Activated CD4-positive, alpha-beta T cell treated with anti-CD3 and anti-CD28 coated beads, Interleukin-2, amount 50 U/mL, for 1 hour (primary cell): ENCODE measurements around the gene TRPM3.
"Not testable (repeated sequence)": the region's sequence is repeated elsewhere in the genome, so short reads cannot be mapped to it uniquely, and the experiment has no call there.

Experiments
- DNase-seq: peaks from one replicate; pipeline ENCODE4 v3.0.0-alpha.2; 2020

Gene TRPM3

GRCh38 chr9:70706797-70707196 is 414.6 kb downstream of the TRPM3 start:
- not testable (repeated sequence) for DNase-seq

DNA sequence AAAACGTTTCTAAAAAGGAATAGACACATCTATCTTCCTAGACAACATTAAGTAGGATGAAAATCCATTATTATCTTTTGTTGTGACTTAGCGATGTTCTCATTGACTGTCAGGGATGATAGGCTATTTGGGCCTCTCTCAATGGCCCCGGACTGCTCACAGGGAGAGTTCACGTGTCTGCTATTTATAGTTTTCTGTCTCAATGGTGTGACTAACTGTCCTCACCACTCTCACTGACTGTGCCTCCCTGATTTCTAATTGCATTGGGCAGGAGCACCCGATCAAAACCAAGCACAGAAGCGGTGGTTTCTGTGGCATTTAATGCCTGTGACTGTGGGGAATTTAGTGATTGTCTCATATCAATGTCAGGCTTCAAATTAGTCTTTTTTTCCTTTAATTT is 420.3 kb downstream of the TRPM3 start:
- no peak for DNase-seq

- no peak for DNase-seq
These were observed 424.6 kb downstream of the TRPM3 start for GRCh38 chr9:70696694-70697335.

DNA sequence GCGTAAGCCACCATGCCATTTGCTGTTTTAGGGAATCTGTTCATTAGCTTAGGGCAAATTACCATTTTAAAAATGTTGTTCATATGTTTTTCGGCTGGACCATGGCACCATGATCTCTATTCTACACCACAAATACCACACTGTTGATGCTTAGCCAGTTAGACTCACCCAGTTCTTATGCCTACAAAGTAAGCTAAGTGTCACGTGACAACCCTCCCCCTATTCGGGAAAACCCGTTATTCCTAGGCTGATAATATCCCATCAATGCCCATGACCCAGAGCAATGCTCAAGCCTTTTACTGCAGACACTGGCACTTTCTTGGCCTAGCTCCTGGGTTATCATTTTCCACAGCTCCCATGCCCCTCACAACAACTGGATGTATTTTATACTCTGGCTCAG is 426.7 kb downstream of the TRPM3 start:
- no peak for DNase-seq

DNA sequence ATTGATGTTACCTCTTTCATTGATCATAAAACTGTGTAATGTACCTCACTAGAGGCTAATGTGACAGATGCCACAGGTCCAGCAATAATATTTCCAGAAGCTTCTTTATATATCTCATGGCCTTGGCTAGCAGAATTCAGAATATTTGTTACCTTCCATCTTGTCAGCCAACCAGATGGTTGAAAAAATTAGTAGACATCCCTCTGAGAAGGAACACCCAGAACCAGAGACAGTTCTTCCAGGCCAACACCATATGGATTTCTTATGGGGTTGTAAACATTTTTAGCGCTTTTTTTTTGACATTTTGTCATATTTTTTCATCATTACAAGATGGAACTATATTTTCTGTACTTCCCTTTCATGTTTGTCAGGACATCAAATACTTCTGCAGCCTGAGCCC is 428.2 kb downstream of the TRPM3 start:
- DNase-seq: no peak

GRCh38 chr9:70692431-70692830 is 429.0 kb downstream of the TRPM3 start:
- DNase-seq: no peak

DNA sequence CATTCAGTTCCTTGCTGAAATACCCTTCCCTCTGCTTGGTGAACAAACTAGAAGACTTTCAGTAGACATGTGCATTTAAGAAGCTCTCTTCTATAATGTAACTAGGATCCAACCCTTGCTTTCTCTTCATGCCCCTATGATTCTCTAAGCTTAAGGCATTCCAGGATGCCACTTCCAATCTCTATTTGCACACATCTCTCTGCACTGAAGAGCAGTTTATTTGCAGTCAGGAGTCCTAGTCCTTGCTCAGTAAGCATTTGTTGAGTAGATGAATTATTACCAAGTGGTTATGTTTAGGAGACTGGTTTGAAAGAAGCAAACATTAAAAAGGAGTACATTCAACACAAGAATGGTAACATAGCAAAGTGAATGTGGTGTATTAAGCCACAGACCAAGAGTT is 432.7 kb downstream of the TRPM3 start:
- no peak for DNase-seq

DNA sequence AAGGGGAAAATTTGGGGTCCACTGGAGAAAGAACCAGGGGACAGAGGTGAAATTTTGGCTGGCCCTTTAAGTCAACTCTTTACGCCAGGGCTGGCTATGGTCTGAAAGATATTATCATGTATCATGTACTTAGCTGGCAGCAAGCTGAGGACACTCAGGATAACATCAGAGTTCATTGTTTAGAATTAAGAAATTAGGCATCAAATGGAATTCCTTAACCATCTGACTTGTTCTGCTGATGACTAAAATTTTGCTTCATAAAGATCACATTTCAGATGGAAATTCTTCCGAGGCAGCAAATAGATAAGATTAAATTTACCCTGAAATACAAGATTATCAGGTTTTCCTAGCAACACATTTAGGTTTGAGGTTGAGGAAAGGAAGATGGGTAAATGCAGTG is 437.6 kb downstream of the TRPM3 start:
- no peak for DNase-seq

DNA sequence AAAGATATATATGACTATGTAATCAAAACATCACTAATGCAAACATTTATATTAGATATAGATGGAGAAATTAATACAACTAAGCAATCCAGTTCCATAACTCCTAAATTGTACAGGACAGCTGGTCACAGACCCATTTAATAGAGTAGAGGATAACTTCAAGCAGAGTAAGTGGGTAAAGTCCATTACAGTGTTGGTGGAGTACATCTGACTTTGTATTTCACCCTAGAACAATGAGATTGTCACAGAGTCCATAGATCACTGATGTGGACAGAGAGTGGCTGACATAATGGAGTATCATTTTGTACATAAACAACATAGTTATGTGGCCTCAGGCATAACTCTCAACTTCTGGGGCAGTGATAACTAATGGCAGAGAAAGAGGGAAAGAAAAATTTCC is 439.1 kb downstream of the TRPM3 start:
- DNase-seq: no peak

- DNase-seq: no peak
These were observed 441.6 kb downstream of the TRPM3 start for GRCh38 chr9:70679845-70680244.

- DNase-seq: no peak
These were observed 443.3 kb downstream of the TRPM3 start for GRCh38 chr9:70678153-70678552.

DNA sequence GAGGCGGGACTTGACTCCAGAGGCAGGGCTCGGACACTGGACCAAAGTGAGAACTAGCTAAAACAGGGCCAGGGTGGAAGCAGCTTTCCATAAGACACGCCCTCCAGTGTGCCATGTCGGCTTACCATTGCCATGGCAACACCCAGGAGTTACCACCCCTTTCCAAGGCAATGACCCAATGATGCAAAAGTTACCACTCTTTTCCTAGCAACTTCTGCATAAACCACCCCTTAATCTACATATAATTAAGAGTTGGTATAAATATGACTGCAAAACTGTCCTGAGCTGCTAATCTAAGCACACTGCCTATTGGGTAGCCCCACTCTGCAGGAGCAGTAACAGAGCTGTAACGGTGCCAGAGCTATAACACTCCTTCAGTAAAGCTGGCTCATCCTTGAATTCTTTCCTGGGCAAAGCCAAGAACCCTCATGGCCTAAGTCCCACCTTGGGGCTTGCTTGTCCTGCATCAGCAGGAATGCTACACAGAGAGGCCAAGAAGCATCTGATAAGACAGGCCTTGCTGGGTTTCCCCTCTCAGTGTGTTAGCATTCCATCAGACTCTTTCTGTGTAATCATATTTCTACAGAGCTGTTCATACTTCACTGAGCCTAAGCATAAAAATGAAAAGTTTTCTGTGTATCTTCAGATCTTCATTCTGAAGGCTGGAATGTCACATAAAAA is 444.2 kb downstream of the TRPM3 start:
- no peak for DNase-seq

- no peak for DNase-seq
These were observed 445.5 kb downstream of the TRPM3 start for GRCh38 chr9:70675868-70676370.

GRCh38 chr9:70673844-70674243 is 447.6 kb downstream of the TRPM3 start:
- DNase-seq: no peak

DNA sequence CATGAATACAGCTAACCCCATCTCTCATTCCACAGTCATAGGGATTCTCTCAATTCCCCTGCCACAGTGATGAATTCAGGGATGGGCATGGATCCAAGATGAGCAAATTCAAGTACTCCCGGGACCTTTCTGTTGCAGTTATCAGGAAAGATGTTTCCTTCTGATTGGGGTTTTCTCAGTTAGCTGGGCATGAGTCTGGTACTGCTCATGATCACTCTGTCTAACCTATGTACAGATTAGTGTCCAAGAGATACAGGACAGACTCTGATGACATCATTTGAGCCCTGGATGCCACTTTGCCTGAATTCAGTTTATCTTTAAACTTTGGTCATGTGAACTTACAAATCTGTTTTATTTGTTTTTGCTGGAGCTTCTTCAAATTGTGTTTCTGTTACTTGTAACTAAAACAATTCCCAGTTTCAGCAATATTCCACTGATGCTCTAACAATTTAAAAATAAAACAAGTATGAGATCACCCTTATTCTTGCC is 449.2 kb downstream of the TRPM3 start:
- no peak for DNase-seq

DNA sequence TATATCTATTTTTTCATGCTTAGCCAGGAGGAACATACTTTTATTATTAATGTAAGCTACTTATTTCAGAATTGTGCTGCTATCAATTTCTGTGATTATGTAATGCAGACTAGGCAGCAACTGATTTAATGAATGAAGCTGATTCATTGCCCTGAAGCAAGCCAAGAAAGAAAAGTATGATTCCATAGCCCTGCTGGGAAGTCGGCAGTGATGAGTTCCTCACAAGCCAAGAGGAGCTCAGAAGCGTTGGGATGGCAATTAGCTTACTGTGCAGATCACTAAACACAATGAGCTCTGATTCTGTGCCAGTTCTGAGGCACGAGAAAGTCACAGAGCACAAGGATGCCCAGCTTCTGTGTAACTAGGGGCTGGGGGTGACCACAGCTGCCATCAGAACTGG is 452.7 kb downstream of the TRPM3 start:
- no peak for DNase-seq

DNA sequence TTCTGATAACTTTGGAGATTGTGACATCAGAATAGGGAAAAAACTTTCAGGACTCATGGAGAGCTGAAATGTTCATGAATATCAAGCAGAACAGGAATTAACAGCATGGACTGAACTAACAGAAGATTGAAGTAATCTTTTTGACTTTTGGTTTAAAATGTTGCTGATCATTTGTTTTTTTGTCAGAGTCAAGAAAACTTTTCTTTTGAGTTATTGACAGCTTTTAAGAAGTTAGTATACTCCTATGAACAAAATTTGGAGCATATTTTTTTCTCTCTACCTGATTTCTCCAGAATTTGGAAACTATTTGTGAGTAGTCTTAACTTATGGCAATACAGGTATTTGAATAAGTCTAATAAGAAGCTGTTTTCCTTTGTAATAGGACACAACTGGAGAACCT is 462.7 kb downstream of the TRPM3 start:
- DNase-seq: no peak

DNA sequence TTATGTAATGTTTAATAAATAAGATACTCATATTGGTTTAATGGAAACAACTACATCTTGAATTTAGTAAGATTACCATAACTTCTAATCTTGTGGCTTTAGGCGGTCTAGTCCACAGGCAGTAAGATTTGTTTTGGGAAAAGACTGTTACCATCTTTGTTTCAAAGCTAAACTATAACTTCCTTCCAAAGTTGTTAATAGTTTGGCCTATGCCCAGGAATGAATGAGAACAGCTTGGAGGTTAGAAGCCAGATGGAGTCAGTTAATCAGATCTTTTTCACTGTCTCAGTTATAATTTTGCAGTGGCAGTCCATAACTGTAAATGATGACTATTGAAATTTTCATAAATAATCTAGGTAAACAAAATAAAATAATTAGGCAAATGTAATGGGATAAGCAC is 465.1 kb downstream of the TRPM3 start:
- DNase-seq: no peak

GRCh38 chr9:70654144-70654543 is 467.3 kb downstream of the TRPM3 start:
- DNase-seq: no peak

- DNase-seq: not testable (repeated sequence)
These were observed 476.8 kb downstream of the TRPM3 start for GRCh38 chr9:70644627-70645026.

- no peak for DNase-seq
These were observed 479.1 kb downstream of the TRPM3 start for GRCh38 chr9:70642341-70642740.

DNA sequence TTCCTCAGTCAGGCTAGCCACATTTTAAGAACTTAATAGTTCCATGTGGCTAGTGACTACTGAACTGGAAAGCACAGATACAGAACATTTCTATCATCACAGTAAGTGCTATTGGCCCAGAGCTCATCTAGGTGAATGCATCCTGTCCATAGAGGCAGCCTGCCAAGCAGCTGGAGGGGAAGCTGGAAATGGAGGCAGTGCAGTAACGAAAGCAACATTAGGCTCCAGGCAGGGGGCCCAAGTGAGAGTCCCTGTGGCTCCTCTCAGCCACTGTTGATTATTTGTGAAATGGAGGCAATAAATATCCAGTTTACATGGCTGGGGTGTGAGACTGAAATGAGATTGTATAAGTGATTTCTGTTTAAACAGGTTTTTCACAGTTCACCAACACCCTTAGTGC is 479.8 kb downstream of the TRPM3 start:
- DNase-seq: no peak

- DNase-seq: no peak
These were observed 480.4 kb downstream of the TRPM3 start for GRCh38 chr9:70641031-70641430.
